ENCODE measurements around the gene CAMK4. TPM values are rescaled to one million over a fixed set of nuclear protein-coding genes. Genes with fewer than 3 reads are reported as not detected.

CAMK4 gene
- total RNA-seq, 1 experiment from 2014 or later, result not detected

DNA sequence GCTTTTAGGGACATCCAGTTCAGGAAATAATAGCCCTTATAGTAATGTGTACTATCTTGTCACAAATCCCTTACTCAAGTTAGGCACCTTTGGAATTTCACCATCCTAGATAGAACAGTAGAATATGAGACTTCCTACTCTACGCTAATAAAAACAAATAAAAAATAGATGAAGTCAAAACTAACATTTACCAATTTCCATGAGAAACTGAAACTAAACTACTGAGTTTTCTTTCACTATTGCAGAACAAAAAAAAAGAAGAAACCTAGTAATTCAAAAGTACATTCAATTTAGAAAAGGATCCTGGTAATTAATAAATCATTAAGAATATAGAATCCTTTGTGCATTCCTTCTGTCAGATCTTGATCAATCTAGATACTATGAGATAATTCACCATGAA, 274.2 kb downstream of the CAMK4 start:
- no peak overlapping the region for H2AFZ ChIP-seq
- POLR2A ChIA-PET (ENCODE audit: unreplicated experiment), result no interaction called here

DNA sequence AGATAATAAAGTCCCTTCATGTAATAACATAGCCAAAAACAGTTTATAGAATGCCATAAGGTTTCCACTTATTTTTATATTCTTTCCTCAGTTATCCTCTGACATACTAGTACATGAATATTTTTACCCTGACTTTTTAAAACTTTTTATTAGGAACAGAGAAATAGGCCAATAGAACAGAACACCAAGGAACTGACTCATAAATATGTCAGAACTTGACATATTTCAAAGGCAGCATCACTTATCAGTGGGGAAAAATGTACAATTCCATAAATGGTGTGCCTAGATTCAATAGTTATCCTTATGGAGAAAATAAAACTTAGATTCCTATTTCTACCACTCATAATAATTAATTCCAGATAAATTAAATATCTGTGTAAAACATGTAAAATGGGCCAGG, 278.8 kb downstream of the CAMK4 start:
- Histone ChIP-seq H3K79me2 (ENCODE audit: low read depth) (no peaks in the 10 kb centered on the region), H3K9me2 (ENCODE audit: insufficient read depth) (no peaks in the 10 kb centered on the region), H4K20me1 (ENCODE audit: insufficient read depth) (no peaks in the 10 kb centered on the region), H3K27me3 (ENCODE audit: insufficient read depth, low read depth) (no peaks in the 10 kb centered on the region), H3K4me2 (no peak overlapping the region), H3K9me3 (ENCODE audit: insufficient read depth, low read depth) (no peaks in the 10 kb centered on the region), H3F3A (ENCODE audit: insufficient read depth, low read depth) (no peaks in the 10 kb centered on the region), H3K27ac (no peak overlapping the region), H3K4me1 (replicated peaks; ENCODE audit: insufficient read depth) (no peaks in the 10 kb centered on the region), H3K4me3 (no peak overlapping the region), H2AFZ (no peak overlapping the region), H3K36me3 (ENCODE audit: low read depth) (no peaks in the 10 kb centered on the region)
- no peak for DNase-seq
- TF ChIP-seq, protein P1, sequence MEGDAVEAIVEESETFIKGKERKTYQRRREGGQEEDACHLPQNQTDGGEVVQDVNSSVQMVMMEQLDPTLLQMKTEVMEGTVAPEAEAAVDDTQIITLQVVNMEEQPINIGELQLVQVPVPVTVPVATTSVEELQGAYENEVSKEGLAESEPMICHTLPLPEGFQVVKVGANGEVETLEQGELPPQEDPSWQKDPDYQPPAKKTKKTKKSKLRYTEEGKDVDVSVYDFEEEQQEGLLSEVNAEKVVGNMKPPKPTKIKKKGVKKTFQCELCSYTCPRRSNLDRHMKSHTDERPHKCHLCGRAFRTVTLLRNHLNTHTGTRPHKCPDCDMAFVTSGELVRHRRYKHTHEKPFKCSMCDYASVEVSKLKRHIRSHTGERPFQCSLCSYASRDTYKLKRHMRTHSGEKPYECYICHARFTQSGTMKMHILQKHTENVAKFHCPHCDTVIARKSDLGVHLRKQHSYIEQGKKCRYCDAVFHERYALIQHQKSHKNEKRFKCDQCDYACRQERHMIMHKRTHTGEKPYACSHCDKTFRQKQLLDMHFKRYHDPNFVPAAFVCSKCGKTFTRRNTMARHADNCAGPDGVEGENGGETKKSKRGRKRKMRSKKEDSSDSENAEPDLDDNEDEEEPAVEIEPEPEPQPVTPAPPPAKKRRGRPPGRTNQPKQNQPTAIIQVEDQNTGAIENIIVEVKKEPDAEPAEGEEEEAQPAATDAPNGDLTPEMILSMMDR (conservative IDR thresholded peaks at IDR 0.05), result no peak
- no peak for TF ChIP-seq EZH2 (IDR thresholded peaks at IDR 0.05; ENCODE audit: low read depth)
- no TSS peak for BruUV-seq (replicated peaks)
- CTCF ChIA-PET, result no interaction called here
- POLR2A ChIA-PET (ENCODE audit: unreplicated experiment), result no interaction called here
- intact Hi-C loops (cut with micrococcal nuclease; ENCODE audit: unreplicated experiment), result no loop called here

More for the DNA sequence above, 274.2 kb downstream of the CAMK4 start:
- Histone ChIP-seq H3K27ac (no peak overlapping the region), H3K9me2 (ENCODE audit: insufficient read depth) (no peaks in the 10 kb centered on the region), H3K4me1 (replicated peaks; ENCODE audit: insufficient read depth) (no peaks in the 10 kb centered on the region), H3K9me3 (ENCODE audit: insufficient read depth, low read depth) (no peaks in the 10 kb centered on the region), H3K4me3 (no peak overlapping the region), H3K79me2 (ENCODE audit: low read depth) (no peaks in the 10 kb centered on the region), H3F3A (ENCODE audit: insufficient read depth, low read depth) (no peaks in the 10 kb centered on the region), H3K4me2 (no peak overlapping the region), H3K36me3 (ENCODE audit: low read depth) (no peaks in the 10 kb centered on the region), H4K20me1 (ENCODE audit: insufficient read depth) (no peaks in the 10 kb centered on the region), H3K27me3 (ENCODE audit: insufficient read depth, low read depth) (no peaks in the 10 kb centered on the region)
- TF ChIP-seq EZH2 (IDR thresholded peaks at IDR 0.05; ENCODE audit: low read depth), result no peak
- TF ChIP-seq, protein P1 (conservative IDR thresholded peaks at IDR 0.05), result no peak
- CTCF ChIA-PET, result no interaction called here
- no TSS peak for BruUV-seq (replicated peaks)
- intact Hi-C loops (cut with micrococcal nuclease; ENCODE audit: unreplicated experiment), result no loop called here
- no peak for DNase-seq

DNA sequence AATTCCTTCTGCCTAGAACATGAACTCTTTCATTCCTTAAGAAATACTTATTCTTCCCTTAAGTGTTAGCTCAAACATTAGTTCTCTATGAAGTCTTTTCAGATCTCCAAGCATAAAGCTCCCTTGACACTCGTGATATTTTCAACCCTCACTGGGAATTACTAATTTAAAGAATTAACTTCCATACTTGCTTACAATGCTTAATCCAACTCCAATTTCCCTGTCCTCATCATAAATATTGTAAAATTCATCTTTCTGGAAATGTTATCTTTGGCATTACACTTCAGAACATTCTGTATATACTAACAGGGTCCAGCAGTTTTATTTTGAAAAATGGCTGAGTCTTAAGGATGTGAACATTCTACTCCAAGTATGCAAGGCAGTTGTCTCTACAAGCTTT, 280.9 kb downstream of the CAMK4 start:
- Histone ChIP-seq H4K20me1 (ENCODE audit: insufficient read depth) (no peaks in the 10 kb centered on the region), H3K27ac (no peak overlapping the region), H3K4me3 (no peak overlapping the region), H3K79me2 (ENCODE audit: low read depth) (no peaks in the 10 kb centered on the region), H3K36me3 (ENCODE audit: low read depth) (no peaks in the 10 kb centered on the region), H3K9me2 (ENCODE audit: insufficient read depth) (no peaks in the 10 kb centered on the region), H3K9me3 (ENCODE audit: insufficient read depth, low read depth) (no peaks in the 10 kb centered on the region), H2AFZ (no peak overlapping the region), H3F3A (ENCODE audit: insufficient read depth, low read depth) (no peaks in the 10 kb centered on the region), H3K4me2 (no peak overlapping the region), H3K27me3 (ENCODE audit: insufficient read depth, low read depth) (no peaks in the 10 kb centered on the region), H3K4me1 (replicated peaks; ENCODE audit: insufficient read depth) (no peaks in the 10 kb centered on the region)
- POLR2A ChIA-PET (ENCODE audit: unreplicated experiment), result no interaction called here
- BruUV-seq (replicated peaks), result no TSS peak
- TF ChIP-seq, protein P1 (conservative IDR thresholded peaks at IDR 0.05), result no peak
- TF ChIP-seq EZH2 (IDR thresholded peaks at IDR 0.05; ENCODE audit: low read depth), result no peak
- intact Hi-C loops (cut with micrococcal nuclease; ENCODE audit: unreplicated experiment), result no loop called here
- CTCF ChIA-PET, result no interaction called here
- DNase-seq, result no peak

Measured in PC-9 (cell line).